ENCODE results near the gene REXO2. TPM values are rescaled to one million over a fixed set of nuclear protein-coding genes. Genes with fewer than 3 reads are reported as not detected.

Gene REXO2
- total RNA-seq, 1 experiment from 2014 or later: 74.2 TPM

DNA sequence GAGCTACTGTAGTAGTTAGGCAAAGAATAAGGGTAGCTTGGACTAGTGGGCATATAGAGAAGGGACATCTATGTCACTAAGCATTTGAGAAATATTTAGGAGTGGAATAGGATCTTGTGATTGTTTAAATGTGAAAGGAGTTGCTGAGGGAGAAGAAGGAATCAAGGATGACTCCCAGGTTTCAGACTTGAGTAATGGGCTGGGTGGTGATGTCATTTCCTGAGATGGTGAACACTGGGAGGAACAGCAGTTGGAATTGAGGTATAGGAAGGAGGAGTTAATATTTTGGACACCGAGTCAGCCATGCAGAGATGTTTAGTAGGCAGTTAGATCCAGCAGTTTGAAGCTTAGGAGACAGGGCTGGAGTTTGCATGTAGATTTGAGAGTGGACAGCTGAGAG lies 40.1 kb downstream of the REXO2 start:
- TF ChIP-seq, protein P1, sequence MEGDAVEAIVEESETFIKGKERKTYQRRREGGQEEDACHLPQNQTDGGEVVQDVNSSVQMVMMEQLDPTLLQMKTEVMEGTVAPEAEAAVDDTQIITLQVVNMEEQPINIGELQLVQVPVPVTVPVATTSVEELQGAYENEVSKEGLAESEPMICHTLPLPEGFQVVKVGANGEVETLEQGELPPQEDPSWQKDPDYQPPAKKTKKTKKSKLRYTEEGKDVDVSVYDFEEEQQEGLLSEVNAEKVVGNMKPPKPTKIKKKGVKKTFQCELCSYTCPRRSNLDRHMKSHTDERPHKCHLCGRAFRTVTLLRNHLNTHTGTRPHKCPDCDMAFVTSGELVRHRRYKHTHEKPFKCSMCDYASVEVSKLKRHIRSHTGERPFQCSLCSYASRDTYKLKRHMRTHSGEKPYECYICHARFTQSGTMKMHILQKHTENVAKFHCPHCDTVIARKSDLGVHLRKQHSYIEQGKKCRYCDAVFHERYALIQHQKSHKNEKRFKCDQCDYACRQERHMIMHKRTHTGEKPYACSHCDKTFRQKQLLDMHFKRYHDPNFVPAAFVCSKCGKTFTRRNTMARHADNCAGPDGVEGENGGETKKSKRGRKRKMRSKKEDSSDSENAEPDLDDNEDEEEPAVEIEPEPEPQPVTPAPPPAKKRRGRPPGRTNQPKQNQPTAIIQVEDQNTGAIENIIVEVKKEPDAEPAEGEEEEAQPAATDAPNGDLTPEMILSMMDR (IDR thresholded peaks at IDR 0.05; ENCODE audit: unreplicated experiment): no peak
- no peak for DNase-seq
- H3K4me1 Mint-ChIP-seq (ENCODE audit: low read depth, unreplicated experiment): no peaks in the 10 kb centered on the region
- no peaks in the 10 kb centered on the region for H3K9me3 Mint-ChIP-seq (ENCODE audit: low read depth, unreplicated experiment)
- H3K27me3 Mint-ChIP-seq (ENCODE audit: unreplicated experiment): peaks cover 6% of the 10 kb centered on the region
- CTCF ChIA-PET: no interaction called here
- no TSS peak for BruUV-seq (replicated peaks)
- intact Hi-C loops (cut with micrococcal nuclease; ENCODE audit: unreplicated experiment): no loop called here
- H3K4me3 Mint-ChIP-seq (ENCODE audit: low read depth, unreplicated experiment): no peak overlapping the region
- H3K36me3 Mint-ChIP-seq (ENCODE audit: insufficient read depth, unreplicated experiment): peaks cover 5% of the 10 kb centered on the region
- H3K27ac Mint-ChIP-seq (ENCODE audit: unreplicated experiment): no peak overlapping the region

DNA sequence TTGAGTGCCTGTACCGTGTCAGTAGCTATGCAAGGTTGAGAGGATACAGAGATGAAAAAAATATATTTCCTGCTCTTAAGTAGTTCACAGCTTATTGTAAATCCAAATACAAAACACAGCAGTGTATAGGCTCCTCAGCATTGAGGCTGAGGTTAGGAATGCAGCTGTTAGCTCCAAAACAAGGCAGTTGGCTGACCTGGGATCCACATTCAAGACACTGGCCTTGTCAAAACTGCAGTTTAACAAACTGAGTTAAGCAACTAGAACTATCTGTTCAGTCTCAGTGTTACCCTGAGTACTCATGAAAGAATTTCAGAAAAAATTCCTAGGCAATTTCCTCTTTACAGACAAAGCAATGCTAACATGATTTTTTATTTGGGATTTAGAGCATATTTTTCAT lies 42.8 kb downstream of the REXO2 start:
- Mint-ChIP-seq H3K27me3 (ENCODE audit: unreplicated experiment) (peaks cover 10% of the 10 kb centered on the region), H3K4me1 (ENCODE audit: low read depth, unreplicated experiment) (no peaks in the 10 kb centered on the region), H3K4me3 (ENCODE audit: low read depth, unreplicated experiment) (no peak overlapping the region), H3K9me3 (ENCODE audit: low read depth, unreplicated experiment) (no peaks in the 10 kb centered on the region), H3K27ac (ENCODE audit: unreplicated experiment) (no peak overlapping the region), H3K36me3 (ENCODE audit: insufficient read depth, unreplicated experiment) (peaks cover under 1% of the 10 kb centered on the region)
- BruUV-seq (replicated peaks): no TSS peak
- TF ChIP-seq, protein P1 (IDR thresholded peaks at IDR 0.05; ENCODE audit: unreplicated experiment): no peak
- DNase-seq: no peak
- intact Hi-C loops (cut with micrococcal nuclease; ENCODE audit: unreplicated experiment): no loop called here
- CTCF ChIA-PET: no interaction called here

DNA sequence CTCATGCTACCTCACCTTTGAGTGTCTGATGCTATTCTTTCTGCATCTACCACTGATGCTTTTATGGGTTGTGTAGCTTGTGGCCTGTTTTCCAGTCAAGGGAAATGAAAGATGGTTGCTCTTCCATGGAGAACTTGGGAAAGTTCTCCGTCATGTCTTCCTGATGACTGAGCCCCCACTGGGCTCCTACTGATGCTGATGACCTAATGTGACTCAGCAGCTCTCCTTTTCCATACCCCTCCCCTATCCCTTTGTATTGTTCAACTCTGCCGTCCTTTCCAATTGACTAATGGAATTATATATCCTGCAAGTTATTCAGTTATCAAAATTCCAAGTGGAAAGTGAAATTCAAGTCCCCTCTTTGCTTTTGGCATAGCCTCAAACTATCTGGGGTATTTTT lies 44.7 kb downstream of the REXO2 start:
- intact Hi-C loops (cut with micrococcal nuclease; ENCODE audit: unreplicated experiment): no loop called here
- no peaks in the 10 kb centered on the region for H3K9me3 Mint-ChIP-seq (ENCODE audit: low read depth, unreplicated experiment)
- no TSS peak for BruUV-seq (replicated peaks)
- H3K36me3 Mint-ChIP-seq (ENCODE audit: insufficient read depth, unreplicated experiment): no peaks in the 10 kb centered on the region
- H3K27ac Mint-ChIP-seq (ENCODE audit: unreplicated experiment): no peak overlapping the region
- TF ChIP-seq, protein P1 (IDR thresholded peaks at IDR 0.05; ENCODE audit: unreplicated experiment): no peak
- H3K27me3 Mint-ChIP-seq (ENCODE audit: unreplicated experiment): peaks cover 10% of the 10 kb centered on the region
- DNase-seq: no peak
- no peak overlapping the region for H3K4me3 Mint-ChIP-seq (ENCODE audit: low read depth, unreplicated experiment)
- CTCF ChIA-PET: interaction anchor here (1.0 kb wide), 1 partner anchor 43 kb away, joined by 3 read pairs; no protein-coding TSS in a partner anchor
- H3K4me1 Mint-ChIP-seq (ENCODE audit: low read depth, unreplicated experiment): no peaks in the 10 kb centered on the region

DNA sequence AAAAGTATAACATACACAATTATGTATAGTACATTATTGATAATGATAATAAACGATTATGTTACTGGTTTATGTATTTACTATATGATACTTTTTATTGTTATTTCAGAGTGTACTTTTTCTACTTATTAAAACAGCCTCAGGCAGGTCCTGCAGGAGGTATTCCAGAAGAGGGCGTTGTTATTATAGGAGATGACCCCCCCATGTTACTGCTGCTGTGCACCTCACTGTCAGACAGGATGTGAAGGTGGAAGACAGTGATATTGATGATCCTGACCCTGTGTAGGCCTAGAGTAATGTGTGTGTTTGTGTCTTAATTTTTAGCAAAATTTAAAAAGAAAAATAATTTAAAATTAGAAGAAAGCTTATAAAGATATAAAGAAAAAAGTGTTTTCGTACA lies 57.6 kb downstream of the REXO2 start:
- DNase-seq: no peak
- Mint-ChIP-seq H3K27me3 (ENCODE audit: unreplicated experiment) (no peaks in the 10 kb centered on the region), H3K4me3 (ENCODE audit: low read depth, unreplicated experiment) (no peak overlapping the region), H3K36me3 (ENCODE audit: insufficient read depth, unreplicated experiment) (no peaks in the 10 kb centered on the region), H3K27ac (ENCODE audit: unreplicated experiment) (no peak overlapping the region), H3K4me1 (ENCODE audit: low read depth, unreplicated experiment) (no peaks in the 10 kb centered on the region), H3K9me3 (ENCODE audit: low read depth, unreplicated experiment) (peaks cover 2% of the 10 kb centered on the region)
- TF ChIP-seq, protein P1 (IDR thresholded peaks at IDR 0.05; ENCODE audit: unreplicated experiment): no peak
- CTCF ChIA-PET: no interaction called here
- intact Hi-C loops (cut with micrococcal nuclease; ENCODE audit: unreplicated experiment): no loop called here
- no TSS peak for BruUV-seq (replicated peaks)
